ENCODE data around the gene GNG3. TPM values are rescaled to one million over a fixed set of nuclear protein-coding genes. Genes with fewer than 3 reads are reported as not detected.
A peak's percentile ranks its signal among the peaks of the same experiment; 100 is the strongest.

GNG3 gene
- not detected for total RNA-seq

DNA sequence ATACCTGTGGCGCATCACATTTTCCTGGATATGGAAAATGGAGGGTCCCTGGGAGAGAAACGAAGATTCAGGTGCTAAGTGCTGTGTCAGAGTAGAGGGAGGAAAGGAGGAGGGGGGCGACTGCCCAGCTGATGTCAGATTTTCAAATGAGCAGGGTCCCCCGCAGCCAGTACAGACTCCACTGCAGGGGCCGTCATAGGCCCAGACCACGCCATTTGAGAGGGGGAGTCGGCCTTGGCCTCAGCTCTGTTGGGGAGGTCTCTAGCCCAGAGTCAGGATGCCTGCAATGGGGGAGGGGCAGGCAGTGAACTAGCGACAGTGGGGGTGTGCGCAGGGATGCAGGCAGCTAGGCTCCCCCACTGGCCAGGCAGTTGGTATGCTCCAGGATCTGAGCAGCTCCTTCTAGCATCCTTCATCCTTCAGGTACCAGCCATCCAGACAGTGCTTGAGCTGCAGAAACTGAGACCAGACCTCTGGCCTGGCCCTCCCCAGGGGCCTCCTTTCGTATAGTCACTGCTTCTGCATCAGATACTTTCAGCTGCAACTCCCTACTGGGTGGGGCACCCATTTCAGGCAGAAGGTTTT lies at the start of gene GNG3, which contains the start of gene BSCL2:
Gene GNG3, plus strand, starts transcription at position 400 of the 585 bp plus-strand sequence. CDS start 620 bp downstream, outside the sequence.
Gene BSCL2, minus strand, starts transcription at position 148 of the 585 bp plus-strand sequence. CDS start 229 bp downstream, outside the sequence.
- Mint-ChIP-seq H3K4me3 (peak within 1 kb of the TSS; percentile 91), H3K36me3 (peaks cover 15% of the 10 kb centered on the region), H3K27ac (peak within 1 kb of the TSS; percentile 98), H3K9me3 (no peaks in the 10 kb centered on the region), H3K27me3 (no peaks in the 10 kb centered on the region), H3K4me1 (peaks cover 43% of the 10 kb centered on the region)
- POLR2A ChIA-PET, result interaction anchor here (0.6 to 8.3 kb wide), 15 partner anchors 19 to 174 kb away, joined by 3 to 107 read pairs (median 9); partner anchors contain the start of genes C11orf98, CSKMT, GANAB and HNRNPUL2
- DNase-seq (no peak), ATAC-seq (ENCODE audit: low read depth) (no peak)

DNA sequence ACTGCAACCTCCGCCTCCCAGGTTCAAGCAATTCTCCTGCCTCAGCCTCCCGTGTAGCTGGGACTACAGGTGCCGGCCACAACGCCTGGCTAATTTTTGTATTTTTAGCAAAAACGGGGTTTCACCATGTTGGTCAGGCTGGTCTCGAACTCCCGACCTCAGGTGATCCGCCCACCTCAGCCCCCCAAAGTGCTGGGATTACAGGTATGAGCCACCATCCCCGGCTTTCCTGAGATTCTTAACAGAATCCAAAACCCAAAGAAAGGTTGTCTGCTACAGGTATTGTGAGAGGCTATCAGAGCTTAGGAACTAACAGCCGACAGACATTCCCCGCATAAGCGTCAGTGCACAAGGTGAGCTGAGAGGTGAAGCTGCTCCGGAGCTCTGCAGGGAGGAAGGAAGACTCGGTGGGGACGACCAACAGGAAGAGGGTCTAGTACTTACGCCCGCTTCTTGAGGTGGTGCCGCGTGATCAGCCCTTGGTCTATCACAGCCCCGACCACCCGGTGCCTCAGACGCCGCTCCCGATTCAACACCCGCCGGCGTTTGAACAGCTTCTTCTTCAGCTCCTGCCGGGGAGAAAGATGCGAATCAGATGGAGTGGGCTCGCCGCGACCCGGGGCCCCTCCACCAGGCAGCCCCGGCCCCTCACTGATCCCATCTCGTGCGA lies 42.9 kb upstream of the GNG3 start:
- DNase-seq, result no peak
- Mint-ChIP-seq H3K4me1 (peaks cover 29% of the 10 kb centered on the region), H3K4me3 (peak overlapping the region; percentile 97), H3K9me3 (no peaks in the 10 kb centered on the region), H3K27ac (peak overlapping the region; percentile 94), H3K36me3 (peaks cover 19% of the 10 kb centered on the region), H3K27me3 (no peaks in the 10 kb centered on the region)
- peak; percentile 58 for ATAC-seq (ENCODE audit: low read depth)
- POLR2A ChIA-PET, result interaction anchor here (0.6 to 7.0 kb wide), 43 partner anchors 10 to 1301 kb away, joined by 3 to 187 read pairs (median 9); partner anchors contain the start of genes B3GAT3, BSCL2, EEF1G and EML3

GRCh38 chr11:62665075-62665598 lies 42.3 kb upstream of the GNG3 start, which contains the start of the genes C11orf98 and CSKMT:
Gene C11orf98 (minus strand): TSS chr11:62665210. CDS start chr11:62665169, 41 bp downstream.
Gene CSKMT (plus strand): TSS chr11:62665312. CDS start chr11:62665880, 568 bp downstream.
- H3K4me1 Mint-ChIP-seq, result peaks cover 34% of the 10 kb centered on the region
- POLR2A ChIA-PET, result interaction anchor here (0.6 to 7.0 kb wide), 45 partner anchors 9 to 1302 kb away, joined by 3 to 187 read pairs (median 8); partner anchors contain the start of genes B3GAT3, BSCL2, EEF1G and EML3
- H3K36me3 Mint-ChIP-seq, result peaks cover 20% of the 10 kb centered on the region
- DNase-seq, result peak; percentile 97
- ATAC-seq (ENCODE audit: low read depth), result peak; percentile 88
- H3K27ac Mint-ChIP-seq, result peak within 1 kb of the TSS; percentile 94
- H3K9me3 Mint-ChIP-seq, result no peaks in the 10 kb centered on the region
- H3K4me3 Mint-ChIP-seq, result peak within 1 kb of the TSS; percentile 97
- no peaks in the 10 kb centered on the region for H3K27me3 Mint-ChIP-seq

GRCh38 chr11:62665599-62666258 lies 41.7 kb upstream of the GNG3 start:
- Mint-ChIP-seq H3K4me1 (peaks cover 36% of the 10 kb centered on the region), H3K27me3 (no peaks in the 10 kb centered on the region), H3K36me3 (peaks cover 20% of the 10 kb centered on the region), H3K27ac (peak overlapping the region; percentile 94), H3K9me3 (no peaks in the 10 kb centered on the region), H3K4me3 (peak overlapping the region; percentile 97)
- POLR2A ChIA-PET, result interaction anchor here (0.8 to 7.0 kb wide), 37 partner anchors 9 to 293 kb away, joined by 3 to 187 read pairs (median 10); partner anchors contain the start of genes B3GAT3, BSCL2, EEF1G and EML3
- ATAC-seq (ENCODE audit: low read depth) (peak; percentile 20), DNase-seq (peak; percentile 69)

DNA sequence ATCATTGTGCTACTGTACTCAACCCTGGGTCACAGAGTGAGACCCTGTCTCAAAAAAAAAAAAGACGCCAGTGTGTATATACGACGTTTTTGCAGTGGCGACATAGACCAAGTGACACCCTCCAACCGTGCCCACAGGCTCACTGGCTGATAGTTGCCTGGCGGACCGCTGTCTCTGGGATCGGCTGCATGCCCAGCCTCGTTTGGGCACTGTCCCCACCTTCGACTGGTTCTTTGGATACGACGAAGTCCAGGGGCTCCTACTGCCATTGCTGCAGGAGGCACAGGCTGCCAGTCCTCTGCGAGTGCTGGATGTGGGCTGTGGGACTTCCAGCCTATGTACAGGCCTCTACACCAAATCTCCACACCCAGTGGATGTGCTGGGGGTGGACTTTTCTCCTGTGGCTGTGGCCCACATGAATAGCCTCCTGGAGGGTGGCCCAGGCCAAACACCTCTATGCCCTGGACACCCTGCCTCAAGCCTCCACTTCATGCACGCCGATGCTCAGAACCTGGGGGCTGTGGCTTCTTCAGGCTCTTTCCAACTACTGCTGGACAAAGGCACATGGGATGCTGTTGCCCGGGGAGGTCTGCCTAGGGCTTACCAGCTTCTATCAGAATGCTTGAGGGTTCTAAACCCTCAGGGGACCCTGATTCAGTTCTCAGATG lies 41.1 kb upstream of the GNG3 start:
- Mint-ChIP-seq H3K9me3 (no peaks in the 10 kb centered on the region), H3K27ac (peak overlapping the region; percentile 94), H3K4me1 (peaks cover 37% of the 10 kb centered on the region), H3K36me3 (peaks cover 20% of the 10 kb centered on the region), H3K27me3 (no peaks in the 10 kb centered on the region), H3K4me3 (peak overlapping the region; percentile 97)
- no peak for ATAC-seq (ENCODE audit: low read depth)
- no peak for DNase-seq
- POLR2A ChIA-PET, result interaction anchor here (0.8 to 7.0 kb wide), 27 partner anchors 11 to 242 kb away, joined by 3 to 187 read pairs (median 14); partner anchors contain the start of genes B3GAT3, BSCL2, EEF1G and EML3

GRCh38 chr11:62667460-62667859 lies 40.0 kb upstream of the GNG3 start:
- POLR2A ChIA-PET, result interaction anchor here (0.5 to 7.0 kb wide), 14 partner anchors 8 to 243 kb away, joined by 3 to 187 read pairs (median 4); partner anchors contain the start of genes B3GAT3, EML3, GANAB and INTS5
- ATAC-seq (ENCODE audit: low read depth) (no peak), DNase-seq (no peak)
- H3K36me3 Mint-ChIP-seq, result peaks cover 18% of the 10 kb centered on the region
- H3K9me3 Mint-ChIP-seq, result no peaks in the 10 kb centered on the region
- no peak overlapping the region for H3K27ac Mint-ChIP-seq
- H3K27me3 Mint-ChIP-seq, result no peaks in the 10 kb centered on the region
- H3K4me3 Mint-ChIP-seq, result peak overlapping the region; percentile 49
- peaks cover 39% of the 10 kb centered on the region for H3K4me1 Mint-ChIP-seq

GRCh38 chr11:62669420-62670161 lies 37.9 kb upstream of the GNG3 start:
- H3K4me1 Mint-ChIP-seq, result peaks cover 37% of the 10 kb centered on the region
- peak overlapping the region; percentile 91 for H3K27ac Mint-ChIP-seq
- H3K4me3 Mint-ChIP-seq, result peak overlapping the region; percentile 94
- H3K27me3 Mint-ChIP-seq, result no peaks in the 10 kb centered on the region
- H3K36me3 Mint-ChIP-seq, result peaks cover 13% of the 10 kb centered on the region
- H3K9me3 Mint-ChIP-seq, result no peaks in the 10 kb centered on the region
- DNase-seq (no peak), ATAC-seq (ENCODE audit: low read depth) (no peak)
- POLR2A ChIA-PET, result interaction anchor here (0.7 to 4.4 kb wide), 10 partner anchors 15 to 1276 kb away, joined by 3 to 73 read pairs (median 9); partner anchors contain the start of genes EML3, GANAB, INTS5 and MTA2

GRCh38 chr11:62671236-62671607 lies 36.3 kb upstream of the GNG3 start:
- peaks cover 41% of the 10 kb centered on the region for H3K4me1 Mint-ChIP-seq
- ATAC-seq (ENCODE audit: low read depth) (peak; percentile 21), DNase-seq (no peak)

DNA sequence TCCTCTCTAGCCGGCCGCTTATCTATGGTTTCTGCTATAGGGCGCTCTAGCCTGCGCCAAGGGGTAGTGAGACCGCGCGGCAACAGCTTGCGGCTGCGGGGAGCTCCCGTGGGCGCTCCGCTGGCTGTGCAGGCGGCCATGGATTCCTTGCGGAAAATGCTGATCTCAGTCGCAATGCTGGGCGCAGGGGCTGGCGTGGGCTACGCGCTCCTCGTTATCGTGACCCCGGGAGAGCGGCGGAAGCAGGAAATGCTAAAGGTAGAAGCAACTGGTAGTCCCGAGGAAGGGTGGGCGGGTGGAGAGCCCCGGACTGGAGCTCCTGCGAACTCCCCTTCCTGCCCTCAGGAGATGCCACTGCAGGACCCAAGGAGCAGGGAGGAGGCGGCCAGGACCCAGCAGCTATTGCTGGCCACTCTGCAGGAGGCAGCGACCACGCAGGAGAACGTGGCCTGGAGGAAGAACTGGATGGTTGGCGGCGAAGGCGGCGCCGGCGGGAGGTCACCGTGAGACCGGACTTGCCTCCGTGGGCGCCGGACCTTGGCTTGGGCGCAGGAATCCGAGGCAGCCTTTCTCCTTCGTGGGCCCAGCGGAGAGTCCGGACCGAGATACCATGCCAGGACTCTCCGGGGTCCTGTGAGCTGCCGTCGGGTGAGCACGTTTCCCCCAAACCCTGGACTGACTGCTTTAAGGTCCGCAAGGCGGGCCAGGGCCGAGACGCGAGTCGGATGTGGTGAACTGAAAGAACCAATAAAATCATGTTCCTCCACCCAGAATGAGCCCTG lies 35.7 kb upstream of the GNG3 start, which contains the start of the genes LBHD1 and UQCC3:
Gene LBHD1, minus strand, starts transcription at position 660 of the 782 bp plus-strand sequence. CDS start 2,236 bp downstream, outside the sequence.
Gene UQCC3, plus strand, starts transcription at position 66 of the 782 bp plus-strand sequence. Its CDS starts 73 bp downstream, at position 139.
- POLR2A ChIA-PET, result interaction anchor here (0.6 to 4.4 kb wide), 43 partner anchors 9 to 247 kb away, joined by 3 to 73 read pairs (median 6); partner anchors contain the start of genes B3GAT3, BSCL2, EEF1G and EML3
- peaks cover 35% of the 10 kb centered on the region for H3K4me1 Mint-ChIP-seq
- no peaks in the 10 kb centered on the region for H3K9me3 Mint-ChIP-seq
- H3K4me3 Mint-ChIP-seq, result peak within 1 kb of the TSS; percentile 94
- DNase-seq, result peak; percentile 84
- no peaks in the 10 kb centered on the region for H3K27me3 Mint-ChIP-seq
- ATAC-seq (ENCODE audit: low read depth), result peak; percentile 87
- H3K36me3 Mint-ChIP-seq, result peaks cover 8% of the 10 kb centered on the region
- peak within 1 kb of the TSS; percentile 91 for H3K27ac Mint-ChIP-seq

More at GRCh38 chr11:62671236-62671607, 36.3 kb upstream of the GNG3 start:
- POLR2A ChIA-PET, result interaction anchor here (0.6 to 4.4 kb wide), 33 partner anchors 8 to 247 kb away, joined by 3 to 73 read pairs (median 8); partner anchors contain the start of genes B3GAT3, BSCL2, EML3 and GANAB
- Mint-ChIP-seq H3K9me3 (no peaks in the 10 kb centered on the region), H3K36me3 (peaks cover 11% of the 10 kb centered on the region), H3K27me3 (no peaks in the 10 kb centered on the region), H3K27ac (peak overlapping the region; percentile 91), H3K4me3 (peak overlapping the region; percentile 94)

GRCh38 chr11:62673196-62673525 lies 34.3 kb upstream of the GNG3 start:
- POLR2A ChIA-PET, result interaction anchor here (0.9 to 3.9 kb wide), 13 partner anchors 8 to 168 kb away, joined by 3 to 73 read pairs (median 17); partner anchors contain the start of genes C11orf98, CSKMT, EEF1G and GANAB
- peak overlapping the region; percentile 91 for H3K27ac Mint-ChIP-seq
- peaks cover 16% of the 10 kb centered on the region for H3K36me3 Mint-ChIP-seq
- ATAC-seq (ENCODE audit: low read depth), result no peak
- no peak for DNase-seq
- H3K4me3 Mint-ChIP-seq, result no peak overlapping the region
- peaks cover 37% of the 10 kb centered on the region for H3K4me1 Mint-ChIP-seq
- no peaks in the 10 kb centered on the region for H3K9me3 Mint-ChIP-seq
- no peaks in the 10 kb centered on the region for H3K27me3 Mint-ChIP-seq
